Mesendoderm (in vitro differentiated cells): ENCODE results near the gene VPS39.

Experiments used
- DNase-seq: peaks from one replicate; pipeline ENCODE4 v3.0.0; 2013
- H2AK5ac ChIP-seq: 2 replicates; pipeline ENCODE4 v1.6.1; 2013; ENCODE audit warnings: low read length, inconsistent platforms
- H2BK120ac ChIP-seq: 2 replicates; pipeline ENCODE4 v1.6.1; 2013; ENCODE audit warnings: low read depth, mild to moderate bottlenecking, low read length, moderate library complexity, mixed read lengths
- H2BK15ac ChIP-seq: replicated peaks from 2 replicates; pipeline ENCODE4 v1.6.1; 2013; ENCODE audit warnings: low read depth, mild to moderate bottlenecking, moderate library complexity
- H2BK5ac ChIP-seq: 2 replicates; pipeline ENCODE4 v1.6.1; 2013; ENCODE audit warnings: low read length, inconsistent platforms
- H3K18ac ChIP-seq: 2 replicates; pipeline ENCODE4 v1.6.1; 2013; ENCODE audit warnings: mild to moderate bottlenecking, low read length, mixed read lengths
- H3K23ac ChIP-seq: one replicate; pipeline ENCODE4 v1.6.1; 2013; ENCODE audit warnings: low read length
- H3K27ac ChIP-seq: 2 replicates; pipeline ENCODE4 v1.5.1; 2013; ENCODE audit warnings: low read depth, mild to moderate bottlenecking, inconsistent platforms, low read length, moderate library complexity
- H3K27me3 ChIP-seq: 2 replicates; pipeline ENCODE4 v1.6.1; 2013; ENCODE audit warnings: low read length, control low read depth, mild to moderate bottlenecking, inconsistent platforms; ENCODE audit not compliant: insufficient read depth, poor library complexity
- H3K36me3 ChIP-seq: 2 replicates; pipeline ENCODE4 v1.6.1; 2013; ENCODE audit warnings: low read length, inconsistent platforms; ENCODE audit not compliant: control insufficient read depth, insufficient read depth
- H3K4ac ChIP-seq: one replicate; pipeline ENCODE4 v1.6.1; 2013; ENCODE audit warnings: low read depth, mild to moderate bottlenecking, low read length, moderate library complexity
- H3K4me1 ChIP-seq: 2 replicates; pipeline ENCODE4 v1.6.1; 2013; ENCODE audit warnings: low read depth, low read length, inconsistent platforms; ENCODE audit not compliant: control insufficient read depth
- H3K4me2 ChIP-seq: 2 replicates; pipeline ENCODE4 v1.6.1; 2013; ENCODE audit warnings: low read length
- H3K4me3 ChIP-seq: 2 replicates; pipeline ENCODE4 v1.5.1; 2013; ENCODE audit warnings: mild to moderate bottlenecking, low read length
- H3K56ac ChIP-seq: one replicate; pipeline ENCODE4 v1.6.1; 2013; ENCODE audit warnings: low read length
- H3K79me1 ChIP-seq: 2 replicates; pipeline ENCODE4 v1.6.1; 2013; ENCODE audit warnings: low read length, inconsistent platforms
- H3K79me2 ChIP-seq: 2 replicates; pipeline ENCODE4 v1.6.1; 2013; ENCODE audit warnings: mild to moderate bottlenecking, low read length; ENCODE audit not compliant: control insufficient read depth, insufficient read depth
- H3K9ac ChIP-seq: 2 replicates; pipeline ENCODE4 v1.6.1; 2013; ENCODE audit warnings: low read length, inconsistent platforms
- H4K5ac ChIP-seq: one replicate; pipeline ENCODE4 v1.6.1; 2013; ENCODE audit warnings: low read length
- H4K8ac ChIP-seq: one replicate; pipeline ENCODE4 v1.6.1; 2013; ENCODE audit warnings: low read depth, mild to moderate bottlenecking, control low read depth, low read length, moderate library complexity
- WGBS: extraction: QIAGEN DNeasy Blood & Tissue Kit; methylation state at CpG from one replicate; pipeline ENCODE4 v1.1.7; 2013; ENCODE audit warnings: low lambda C conversion rate, missing lambda C conversion rate; ENCODE audit not compliant: insufficient coverage; ENCODE audit errors: extremely low coverage; 5-methylcytosine and 5-hydroxymethylcytosine counted together

The VPS39 gene

GRCh38 chr15:42172475-42172874, 35.6 kb downstream of the VPS39 start:
- H3K23ac ChIP-seq = no peak overlapping the region
- no peak overlapping the region for H2BK5ac ChIP-seq
- no CpG with 5 or more reads among the region's 5 CpGs for WGBS
- no peak overlapping the region for H3K56ac ChIP-seq
- no peak overlapping the region for H4K5ac ChIP-seq
- H2AK5ac ChIP-seq = no peak overlapping the region
- no peak for DNase-seq
- H3K18ac ChIP-seq = no peak overlapping the region
- no peaks in the 10 kb centered on the region for H3K27me3 ChIP-seq
- no peak overlapping the region for H4K8ac ChIP-seq
- H3K36me3 ChIP-seq = peaks cover 3% of the 10 kb centered on the region
- H3K27ac ChIP-seq = no peak overlapping the region
- H3K4me3 ChIP-seq = no peak overlapping the region
- no peaks in the 10 kb centered on the region for H3K4me1 ChIP-seq
- H3K79me1 ChIP-seq = no peaks in the 10 kb centered on the region
- H3K4me2 ChIP-seq = no peak overlapping the region
- no peak overlapping the region for H2BK120ac ChIP-seq
- H2BK15ac ChIP-seq = no peak overlapping the region
- no peak overlapping the region for H3K9ac ChIP-seq
- H3K79me2 ChIP-seq = no peaks in the 10 kb centered on the region
- no peak overlapping the region for H3K4ac ChIP-seq

GRCh38 chr15:42171795-42172194, 36.3 kb downstream of the VPS39 start:
- no peaks in the 10 kb centered on the region for H3K79me1 ChIP-seq

DNA sequence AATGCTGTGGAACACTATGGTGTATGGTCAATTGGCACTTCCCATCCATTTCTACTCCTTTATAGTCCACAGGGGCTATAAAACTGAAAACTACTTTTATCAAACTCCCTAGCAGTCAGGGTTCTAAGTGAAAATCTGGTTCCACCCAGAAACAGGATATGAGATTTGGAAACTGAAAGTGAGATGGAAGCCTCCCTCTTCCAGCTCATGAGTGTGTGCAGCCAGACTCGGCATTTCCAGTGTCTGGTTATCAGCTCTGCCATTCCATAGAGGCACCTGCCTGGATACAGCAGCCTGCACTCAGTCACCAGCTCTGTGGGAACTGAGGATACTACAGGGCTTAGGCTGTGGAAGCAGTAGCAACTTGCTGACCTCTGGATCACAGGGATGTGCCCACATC, 37.0 kb downstream of the VPS39 start:
- Histone ChIP-seq H3K56ac (no peak overlapping the region), H3K4ac (no peak overlapping the region), H3K36me3 (peaks cover 9% of the 10 kb centered on the region), H3K9ac (no peak overlapping the region), H4K8ac (no peak overlapping the region), H3K4me2 (no peak overlapping the region), H3K79me2 (no peaks in the 10 kb centered on the region), H3K4me1 (no peaks in the 10 kb centered on the region), H3K4me3 (no peak overlapping the region), H3K27me3 (no peaks in the 10 kb centered on the region), H2BK5ac (no peak overlapping the region), H3K79me1 (no peaks in the 10 kb centered on the region), H2BK15ac (no peak overlapping the region), H4K5ac (no peak overlapping the region), H3K27ac (no peak overlapping the region), H2BK120ac (no peak overlapping the region), H3K23ac (no peak overlapping the region), H2AK5ac (no peak overlapping the region), H3K18ac (no peak overlapping the region)
- no CpG with 5 or more reads among the region's 1 CpG for WGBS
- no peak for DNase-seq

More at GRCh38 chr15:42171795-42172194, 36.3 kb downstream of the VPS39 start:
- Histone ChIP-seq H4K8ac (no peak overlapping the region), H3K4ac (no peak overlapping the region), H3K27me3 (no peaks in the 10 kb centered on the region), H2BK5ac (no peak overlapping the region), H4K5ac (no peak overlapping the region), H3K9ac (no peak overlapping the region), H3K27ac (no peak overlapping the region), H3K79me2 (no peaks in the 10 kb centered on the region), H3K18ac (no peak overlapping the region), H2BK15ac (no peak overlapping the region), H3K4me1 (no peaks in the 10 kb centered on the region), H2BK120ac (no peak overlapping the region), H3K56ac (no peak overlapping the region), H3K36me3 (peaks cover 7% of the 10 kb centered on the region), H3K4me2 (no peak overlapping the region), H3K23ac (no peak overlapping the region), H2AK5ac (no peak overlapping the region), H3K4me3 (no peak overlapping the region)
- no CpG with 5 or more reads among the region's 1 CpG for WGBS
- no peak for DNase-seq

DNA sequence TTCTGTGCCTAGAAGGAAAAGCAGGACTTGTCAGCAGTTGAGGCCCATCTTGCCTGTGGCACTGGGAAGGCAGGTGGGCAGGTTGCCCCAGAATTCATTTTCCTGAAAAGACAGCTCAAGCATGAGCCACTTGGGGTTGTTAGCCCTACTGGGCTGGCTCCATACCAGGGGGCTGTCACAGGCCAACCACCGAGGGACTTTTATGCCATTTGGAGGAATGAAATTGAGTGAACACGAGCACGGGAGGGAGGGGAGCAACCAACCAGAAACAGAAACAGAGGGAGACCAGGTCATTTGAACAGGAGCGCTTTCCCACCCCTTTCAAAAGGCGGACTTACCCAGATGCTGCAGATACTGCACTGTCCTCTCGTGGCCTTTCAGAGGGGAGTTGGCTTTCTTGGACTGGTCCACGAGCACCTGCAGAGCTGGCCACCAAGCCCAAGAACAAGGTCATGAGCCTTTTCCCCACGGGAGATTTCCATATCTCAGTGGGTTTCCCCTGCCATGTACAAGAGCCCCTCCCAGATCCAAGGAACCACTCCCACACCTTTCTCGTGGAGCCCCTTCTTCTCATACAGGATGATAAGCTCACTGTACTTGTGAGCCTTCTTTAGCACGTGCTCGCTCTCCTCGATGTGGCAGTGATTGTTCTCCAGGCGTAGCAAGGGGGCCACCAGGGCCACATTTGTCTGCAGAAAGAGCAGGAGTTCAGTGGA, 41.7 kb downstream of the VPS39 start:
- no peaks in the 10 kb centered on the region for H3K4me1 ChIP-seq
- H3K23ac ChIP-seq = no peak overlapping the region
- peaks cover 17% of the 10 kb centered on the region for H3K36me3 ChIP-seq
- no peak overlapping the region for H4K5ac ChIP-seq
- no peak overlapping the region for H2AK5ac ChIP-seq
- H3K4me3 ChIP-seq = no peak overlapping the region
- no peak overlapping the region for H2BK120ac ChIP-seq
- WGBS = no CpG with 5 or more reads among the region's 13 CpGs
- H3K9ac ChIP-seq = no peak overlapping the region
- H3K27ac ChIP-seq = no peak overlapping the region
- no peak overlapping the region for H3K4ac ChIP-seq
- H3K4me2 ChIP-seq = no peak overlapping the region
- no peak overlapping the region for H4K8ac ChIP-seq
- no peak overlapping the region for H3K56ac ChIP-seq
- no peaks in the 10 kb centered on the region for H3K27me3 ChIP-seq
- no peak overlapping the region for H2BK5ac ChIP-seq
- H2BK15ac ChIP-seq = no peak overlapping the region
- H3K79me1 ChIP-seq = no peaks in the 10 kb centered on the region
- H3K79me2 ChIP-seq = no peaks in the 10 kb centered on the region
- no peak overlapping the region for H3K18ac ChIP-seq
- no peak for DNase-seq

DNA sequence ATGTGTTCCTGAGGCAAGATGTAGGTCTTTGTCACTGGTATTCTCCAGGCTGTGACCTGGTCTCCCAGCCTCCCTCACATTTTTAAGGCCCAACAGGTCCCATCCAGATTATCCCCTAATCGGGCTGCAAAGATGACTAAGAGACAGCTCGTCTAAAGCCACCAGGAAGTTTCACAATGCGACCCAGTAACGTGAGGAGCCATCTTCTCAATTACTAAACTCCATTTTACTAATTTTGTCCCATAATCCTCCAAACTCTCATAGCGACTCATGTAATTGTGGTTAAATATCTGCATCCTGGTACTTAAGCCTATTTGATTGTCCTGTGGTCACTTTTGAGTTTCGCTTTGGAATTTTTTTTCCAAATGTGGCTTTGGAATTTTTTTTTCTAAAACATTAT, 43.0 kb downstream of the VPS39 start:
- H2AK5ac ChIP-seq = no peak overlapping the region
- H3K79me2 ChIP-seq = no peaks in the 10 kb centered on the region
- no peak overlapping the region for H3K18ac ChIP-seq
- no peak overlapping the region for H4K8ac ChIP-seq
- H3K4me3 ChIP-seq = no peak overlapping the region
- H3K4ac ChIP-seq = no peak overlapping the region
- H3K56ac ChIP-seq = no peak overlapping the region
- H2BK15ac ChIP-seq = no peak overlapping the region
- no peak for DNase-seq
- no peak overlapping the region for H3K4me2 ChIP-seq
- peaks cover 21% of the 10 kb centered on the region for H3K36me3 ChIP-seq
- WGBS = no CpG with 5 or more reads among the region's 6 CpGs
- no peak overlapping the region for H3K27ac ChIP-seq
- no peak overlapping the region for H4K5ac ChIP-seq
- H3K23ac ChIP-seq = no peak overlapping the region
- no peaks in the 10 kb centered on the region for H3K79me1 ChIP-seq
- H3K4me1 ChIP-seq = no peaks in the 10 kb centered on the region
- no peaks in the 10 kb centered on the region for H3K27me3 ChIP-seq
- H2BK5ac ChIP-seq = no peak overlapping the region
- H3K9ac ChIP-seq = no peak overlapping the region
- no peak overlapping the region for H2BK120ac ChIP-seq
